NOMO-1 treated with dmso at 0.1 percent for 144 hours (cell line): ENCODE measurements around the gene CLEC4D.
"Not testable (repeated sequence)": the region's sequence is repeated elsewhere in the genome, so short reads cannot be mapped to it uniquely, and the experiment has no call there.

Experiments used
- DNase-seq: peaks from one replicate; lab custom pipeline; 2025; ENCODE audit not compliant: unreplicated experiment; lab: John Stamatoyannopoulos, UW

CLEC4D gene

GRCh38 chr12:8513256-8513655 lies at the start of gene CLEC4D:
TSS of gene CLEC4D (plus strand) at chr12:8513503. CDS start at chr12:8513733, 230 bp downstream.
- DNase-seq: no peak

DNA sequence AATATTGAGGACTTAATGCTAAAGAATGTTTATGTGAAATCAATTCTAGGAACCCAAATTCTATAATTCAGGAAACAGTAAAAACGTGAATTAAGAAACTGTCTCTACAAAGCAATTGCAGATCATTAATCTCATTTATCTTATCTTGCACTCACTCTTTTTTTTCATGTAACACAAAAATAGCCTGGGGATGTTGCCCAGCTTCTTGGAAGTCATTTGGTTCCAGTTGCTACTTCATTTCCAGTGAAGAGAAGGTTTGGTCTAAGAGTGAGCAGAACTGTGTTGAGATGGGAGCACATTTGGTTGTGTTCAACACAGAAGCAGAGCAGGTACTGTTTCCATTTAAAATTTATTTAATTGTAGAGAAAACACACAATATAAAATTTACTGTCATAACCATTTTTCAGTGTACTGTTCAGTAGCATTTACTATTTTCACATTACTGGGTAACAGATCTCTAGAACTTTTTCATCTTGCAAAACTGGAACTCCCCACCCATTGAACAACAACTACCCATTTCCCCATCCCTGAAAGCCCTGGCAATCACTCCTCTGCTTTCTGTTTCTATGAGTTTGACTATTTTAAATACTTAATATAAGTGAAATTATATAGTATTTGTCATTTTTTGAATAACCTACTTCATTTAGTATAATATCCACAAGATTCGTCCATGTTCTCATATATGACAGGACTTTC lies 47.9 kb upstream of the CLEC4D start:
- no peak for DNase-seq

DNA sequence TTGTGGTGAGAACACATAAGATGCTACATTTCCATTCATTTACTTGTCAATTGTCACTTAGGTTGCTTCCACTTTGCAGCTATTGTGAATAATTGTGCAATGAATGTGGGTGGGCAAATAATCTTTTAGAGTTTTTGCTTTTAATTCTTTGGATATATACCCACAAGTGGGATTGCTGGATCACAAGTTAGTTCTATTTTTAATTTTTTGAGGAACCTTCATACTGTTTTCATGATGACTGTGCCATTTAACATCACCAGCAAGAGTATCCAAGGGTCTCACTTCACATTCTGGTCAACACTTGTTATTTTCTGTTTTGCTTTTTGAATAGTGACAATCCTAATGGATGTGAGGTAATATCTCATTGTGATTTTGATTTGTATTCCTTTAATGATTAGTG lies 47.1 kb upstream of the CLEC4D start:
- DNase-seq: no peak

DNA sequence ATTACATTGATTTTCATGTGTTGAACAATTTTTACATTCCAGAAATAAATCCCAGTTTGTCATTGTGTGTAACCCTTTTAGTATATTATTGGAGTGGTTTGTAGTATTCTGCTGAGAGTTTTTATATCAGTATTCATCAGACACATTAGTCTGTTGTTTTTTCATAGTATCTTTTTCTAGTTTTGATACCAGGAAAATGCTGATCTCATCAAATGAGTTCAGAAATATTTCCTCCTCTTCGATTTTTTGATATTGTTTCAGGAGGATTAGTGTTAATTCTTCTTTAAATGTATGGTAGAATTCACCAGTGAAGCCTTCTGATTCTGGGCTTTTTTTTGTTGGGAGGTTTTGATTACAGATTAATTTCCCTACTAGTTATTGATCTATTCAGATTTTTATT lies 42.2 kb upstream of the CLEC4D start:
- no peak for DNase-seq

- DNase-seq: no peak
Measured at GRCh38 chr12:8475508-8476203, 37.6 kb upstream of the CLEC4D start.

DNA sequence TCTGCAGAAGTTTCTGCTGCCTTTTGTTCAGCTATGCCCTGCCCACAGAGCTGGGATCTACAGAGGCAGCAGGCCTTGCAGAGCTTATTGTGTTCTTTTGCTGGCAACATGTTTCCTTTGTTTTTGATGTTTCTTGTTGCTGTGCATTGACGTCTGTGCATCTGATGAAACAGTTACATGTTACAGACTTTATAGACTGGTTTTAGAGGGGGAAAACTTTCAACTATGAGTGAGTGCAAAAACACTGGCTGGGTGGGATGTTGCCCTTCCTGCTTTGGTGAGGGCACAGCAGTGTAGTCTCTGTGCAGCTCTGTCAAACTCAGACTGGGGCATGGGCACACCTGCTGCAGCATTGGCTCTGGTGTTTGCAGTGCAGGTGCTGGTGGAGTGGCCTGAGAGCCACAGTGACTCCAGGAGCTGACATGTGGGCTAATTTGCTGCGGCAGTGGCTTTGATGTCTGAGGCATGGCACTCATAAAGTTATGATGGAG lies 30.7 kb upstream of the CLEC4D start:
- DNase-seq: no peak

DNA sequence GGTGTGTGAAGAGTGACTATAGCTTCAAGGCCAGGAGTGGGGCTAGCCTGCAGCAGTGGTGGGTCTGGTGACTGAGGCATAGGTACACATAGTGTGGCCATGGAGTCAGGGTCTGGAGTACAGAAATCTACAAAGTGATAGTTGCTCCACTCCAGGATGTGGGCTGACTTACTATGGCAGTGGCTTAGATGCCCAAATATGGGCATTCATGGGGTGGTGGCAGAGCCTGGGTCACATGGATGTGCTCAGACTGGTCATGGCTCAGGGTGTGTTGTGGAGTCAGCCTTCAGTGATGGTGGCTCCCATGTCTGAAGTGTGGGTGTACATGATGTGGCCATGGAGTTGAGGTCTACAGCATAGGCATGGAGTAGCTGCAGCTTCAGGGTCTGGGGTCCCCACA lies 30.2 kb upstream of the CLEC4D start:
- DNase-seq: no peak

DNA sequence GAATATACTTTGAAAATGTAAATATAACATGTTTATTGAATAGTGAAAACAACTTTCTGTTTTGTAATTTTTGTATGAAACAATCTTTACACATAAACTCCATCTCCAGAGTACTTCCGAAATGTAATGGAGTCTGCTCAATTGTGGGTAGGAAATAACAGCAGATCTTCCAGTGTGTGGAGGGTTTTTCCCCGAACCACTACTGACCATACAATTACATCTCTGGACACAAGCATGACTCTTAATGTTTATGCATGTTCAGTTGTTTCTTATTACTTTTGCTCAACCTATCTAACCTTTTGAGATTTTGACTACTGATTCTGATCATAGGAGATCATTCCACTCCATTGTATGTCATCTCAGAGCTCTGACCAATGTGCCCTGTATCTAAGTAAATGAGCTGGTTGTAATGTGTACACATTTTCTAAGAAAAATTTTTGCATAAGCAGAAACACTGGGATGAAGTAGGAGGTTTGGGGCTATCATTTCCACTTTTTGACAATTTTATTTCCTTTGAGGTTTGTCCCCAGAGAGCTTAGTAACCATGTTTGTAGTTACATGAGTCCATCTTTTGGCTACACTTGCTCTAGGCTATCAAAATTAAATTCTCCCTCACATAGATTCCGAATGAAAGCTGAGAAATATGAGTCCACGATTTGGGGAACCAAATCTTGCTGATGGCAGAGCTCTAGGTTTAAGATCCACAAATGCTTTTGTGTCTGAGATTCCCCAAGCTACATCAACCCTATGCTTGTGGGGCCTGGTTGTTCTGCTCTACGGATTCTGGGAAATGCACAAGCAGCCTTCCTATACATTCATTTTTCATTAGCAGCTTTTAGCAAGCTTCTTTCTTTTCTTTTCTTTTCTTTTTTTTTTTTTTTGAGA lies 21.4 kb upstream of the CLEC4D start:
- DNase-seq: no peak

DNA sequence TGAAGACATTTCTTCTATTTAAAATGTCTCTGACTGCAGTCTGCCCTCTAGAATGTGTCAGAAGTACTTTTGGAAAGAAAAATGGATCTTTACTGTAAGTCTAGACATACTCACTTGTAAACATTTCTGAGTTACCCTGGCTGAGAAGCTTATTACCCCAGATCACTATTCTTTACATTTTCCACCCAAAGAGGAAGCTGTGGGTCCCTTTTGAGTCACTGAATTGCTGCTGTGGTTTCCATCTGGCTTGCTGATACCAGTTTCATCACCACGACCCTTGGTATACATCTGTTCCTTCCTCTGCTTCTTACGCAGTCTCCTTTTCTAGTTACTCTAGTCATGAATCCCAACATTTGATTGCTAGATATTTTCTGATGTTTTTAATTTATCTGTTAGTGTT lies 20.2 kb upstream of the CLEC4D start:
- peak; percentile 90 for DNase-seq

- not testable (repeated sequence) for DNase-seq
Measured at GRCh38 chr12:8495671-8496070, 17.6 kb upstream of the CLEC4D start.

DNA sequence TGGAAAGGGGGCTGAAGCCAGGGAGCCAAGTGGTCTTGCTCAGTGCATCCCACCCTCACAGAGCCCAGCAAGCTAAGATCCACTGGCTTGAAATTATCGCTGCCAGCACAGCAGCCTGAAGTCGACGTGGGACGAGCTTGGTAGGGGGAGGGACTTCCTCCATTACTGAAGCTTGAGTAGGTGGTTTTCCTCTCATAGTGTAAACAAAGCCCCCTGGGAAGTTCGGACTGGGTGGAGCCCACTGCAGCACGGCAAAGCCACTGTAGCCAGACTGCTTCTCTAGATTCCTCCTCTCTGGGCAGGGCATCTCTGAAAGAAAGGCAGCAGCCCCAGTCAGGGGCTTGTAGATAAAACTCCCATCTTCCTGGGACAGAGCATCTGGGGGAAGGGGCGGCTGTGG lies 17.2 kb upstream of the CLEC4D start:
- not testable (repeated sequence) for DNase-seq

DNA sequence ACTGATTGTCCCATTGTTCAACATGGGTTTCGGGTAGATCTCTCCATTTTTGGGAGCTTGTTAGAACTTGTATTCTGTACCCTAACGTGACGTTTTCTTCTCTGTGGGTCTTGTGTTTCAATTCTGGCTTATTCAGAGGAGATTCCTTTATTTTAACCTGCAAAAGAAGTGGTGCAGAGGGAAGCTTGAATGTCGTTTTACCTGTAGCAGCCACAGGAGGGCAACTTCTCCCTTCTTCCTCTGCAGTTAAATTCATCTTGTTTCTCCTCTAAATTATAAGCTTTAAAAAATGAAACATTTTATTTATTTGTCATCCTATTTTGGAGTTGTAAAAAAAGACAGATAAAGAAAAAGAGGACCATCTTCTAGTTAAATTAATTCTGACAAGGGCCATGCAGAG lies 13.7 kb upstream of the CLEC4D start:
- DNase-seq: peak; percentile 2

DNA sequence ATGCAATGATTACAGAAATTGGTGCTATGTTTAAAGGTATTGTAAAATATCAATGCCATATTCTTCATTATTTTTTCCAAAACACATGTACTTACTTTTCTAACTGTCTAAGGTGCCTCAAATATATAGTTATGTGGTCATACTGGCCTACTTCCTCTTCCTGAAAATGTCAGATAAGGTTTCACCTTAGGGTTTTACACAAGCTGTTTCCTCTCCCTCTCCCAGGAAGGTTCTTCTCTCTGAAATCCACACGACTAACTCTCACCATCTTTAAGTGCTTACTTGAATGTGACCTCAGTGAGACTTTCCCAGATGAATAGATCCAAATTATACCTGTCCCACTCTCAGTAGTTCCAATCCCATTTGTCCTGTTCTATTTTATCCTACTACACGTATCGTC lies 11.6 kb upstream of the CLEC4D start:
- DNase-seq: peak; percentile 73

GRCh38 chr12:8504351-8504750 lies 9.0 kb upstream of the CLEC4D start:
- no peak for DNase-seq

GRCh38 chr12:8507596-8507995 lies 5.7 kb upstream of the CLEC4D start:
- DNase-seq: no peak

GRCh38 chr12:8508223-8508622 lies 5.1 kb upstream of the CLEC4D start:
- no peak for DNase-seq

DNA sequence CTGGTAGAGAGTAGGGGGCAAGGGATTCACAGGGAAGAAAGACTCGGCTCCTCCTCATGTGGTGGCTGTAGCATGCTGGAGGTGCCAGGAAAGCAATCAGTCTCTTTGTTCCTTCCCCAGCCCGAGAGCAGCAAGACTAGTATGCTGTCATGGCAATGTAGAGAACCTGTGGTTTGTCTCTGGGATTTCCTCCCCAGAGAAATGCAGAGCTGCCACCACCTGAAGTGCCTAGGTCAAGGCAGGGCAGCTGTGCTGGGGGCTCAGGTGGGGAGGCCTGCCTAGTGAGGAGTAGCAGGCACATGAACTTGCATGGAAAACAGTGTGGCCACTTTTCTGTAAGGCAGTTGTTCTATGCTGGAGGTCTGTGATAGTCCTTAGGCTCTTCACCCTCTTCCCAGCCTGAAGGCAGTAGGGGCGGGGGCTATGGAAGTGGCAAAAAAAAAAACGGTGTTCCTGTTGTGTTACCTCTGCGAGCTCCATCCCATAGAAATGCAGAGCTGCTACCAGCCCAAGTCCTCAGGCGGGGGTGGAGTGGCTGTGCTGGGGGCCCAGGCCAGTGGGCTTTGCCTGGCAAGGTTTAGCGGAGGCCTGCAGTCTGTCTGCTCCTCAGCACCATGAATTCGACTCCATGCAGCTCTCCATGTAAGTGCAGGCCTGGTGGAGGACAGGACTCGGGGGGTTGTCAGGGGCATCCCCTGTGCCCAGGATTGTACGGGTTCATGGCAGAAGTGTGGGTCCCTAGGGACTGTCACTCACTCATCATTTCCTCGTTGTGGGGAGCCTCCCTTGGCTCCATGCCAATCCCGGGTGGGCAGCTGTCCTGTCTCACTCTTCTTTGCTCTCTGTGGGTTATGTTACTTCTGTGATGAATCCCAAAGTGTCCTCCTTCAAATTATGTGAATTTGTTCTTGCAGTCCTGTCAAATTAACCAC lies 4.1 kb upstream of the CLEC4D start:
- DNase-seq: no peak

DNA sequence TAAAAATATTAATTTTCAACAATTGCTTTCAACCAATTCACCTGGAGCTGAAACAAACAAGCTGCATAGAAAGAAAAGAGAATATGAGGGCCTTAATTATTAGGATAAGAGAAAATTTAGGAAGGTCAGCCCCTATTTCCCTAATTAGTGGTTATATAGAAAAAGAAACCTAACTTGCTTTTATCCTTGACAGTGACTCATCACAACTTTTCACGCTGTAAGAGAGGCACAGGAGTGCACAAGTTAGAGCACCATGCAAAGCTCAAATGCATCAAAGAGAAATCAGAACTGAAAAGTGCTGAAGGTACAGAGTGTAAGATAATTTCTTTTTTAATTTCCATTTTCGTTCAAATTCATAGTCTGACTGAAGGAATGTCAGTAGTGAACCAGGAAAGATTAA lies 4.7 kb downstream of the CLEC4D start:
- no peak for DNase-seq

GRCh38 chr12:8519171-8519570 lies 5.9 kb downstream of the CLEC4D start:
- peak; percentile 50 for DNase-seq
